GM19463 (cell line): ENCODE data around the gene ERCC2.

Experiments
- ATAC-seq: cut with Tn5 transposase; IDR thresholded peaks from one replicate; pipeline ENCODE4 v1.9.1; 2021; ENCODE audit warnings: mild to moderate bottlenecking, moderate library complexity; ENCODE audit not compliant: unreplicated experiment

Gene ERCC2

DNA sequence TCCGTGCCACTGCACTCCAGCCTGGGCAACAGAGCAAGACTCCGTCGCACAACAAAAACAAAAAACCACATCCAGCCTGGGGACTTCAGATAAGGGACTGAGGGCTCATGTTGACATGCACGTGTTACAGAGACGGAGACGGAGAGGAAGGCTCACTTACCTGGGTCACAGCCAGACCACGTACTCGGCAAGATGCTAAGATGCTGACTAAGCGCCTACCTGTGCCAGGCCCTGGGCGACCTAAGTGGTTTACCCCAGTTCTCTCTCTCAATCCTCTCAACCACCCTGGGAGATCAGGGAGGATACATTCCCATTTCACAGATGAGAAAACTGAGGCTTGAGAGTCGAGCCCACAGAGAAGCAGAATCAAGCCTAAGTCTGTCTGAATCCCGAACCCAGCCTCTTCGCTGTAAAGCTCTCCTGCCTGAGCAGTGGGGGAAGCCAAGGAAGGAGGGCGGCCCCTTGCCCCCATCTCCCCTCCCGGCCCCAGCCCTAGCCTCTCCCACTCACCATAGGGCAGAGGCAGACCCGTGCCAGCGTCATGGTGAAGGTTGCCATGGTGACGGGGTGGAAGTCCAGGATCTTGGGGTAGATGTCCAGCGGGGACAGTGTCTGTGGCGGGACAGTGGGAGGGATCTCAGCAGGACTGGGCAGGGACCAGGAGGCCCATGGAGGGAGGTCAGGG lies 13.5 kb downstream of the ERCC2 start:
- no peak for ATAC-seq

DNA sequence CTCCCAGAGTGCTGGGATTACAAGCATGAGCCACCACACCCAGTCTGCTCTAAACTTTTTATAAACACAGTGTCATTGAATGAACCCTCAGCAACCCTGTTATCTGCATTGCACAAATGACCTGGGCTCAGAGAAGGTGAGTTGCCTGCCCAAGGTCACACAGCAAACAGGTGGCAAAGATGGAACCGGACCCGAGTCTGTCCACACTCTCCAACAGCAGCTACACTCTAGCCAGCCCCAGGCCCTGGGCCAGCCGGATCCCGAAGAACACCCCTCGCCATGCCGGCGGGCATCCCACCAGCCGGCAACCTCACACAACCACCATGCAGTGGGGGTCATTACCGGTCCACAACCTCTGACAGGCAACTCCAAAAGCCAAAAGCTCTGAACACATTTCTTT lies 14.5 kb downstream of the ERCC2 start:
- ATAC-seq = no peak

DNA sequence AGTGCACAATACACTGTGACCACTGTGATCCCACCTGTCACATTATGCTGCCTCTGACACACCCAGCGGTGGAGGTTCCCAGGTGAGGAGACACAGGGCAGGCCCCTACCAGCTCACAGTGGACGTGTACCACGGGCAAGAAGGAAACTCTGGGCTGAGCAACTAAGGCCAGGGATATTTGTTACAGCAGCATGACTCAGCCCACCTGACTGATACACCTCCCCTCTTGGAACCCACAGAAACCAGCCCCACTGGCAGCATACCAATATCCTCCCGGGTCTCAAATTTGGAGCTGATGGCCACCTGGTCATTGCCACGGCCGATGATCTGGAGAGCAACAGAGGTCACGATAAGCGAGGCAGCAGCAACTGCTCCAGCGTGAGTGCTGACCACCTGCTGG lies 15.0 kb downstream of the ERCC2 start:
- ATAC-seq = no peak

DNA sequence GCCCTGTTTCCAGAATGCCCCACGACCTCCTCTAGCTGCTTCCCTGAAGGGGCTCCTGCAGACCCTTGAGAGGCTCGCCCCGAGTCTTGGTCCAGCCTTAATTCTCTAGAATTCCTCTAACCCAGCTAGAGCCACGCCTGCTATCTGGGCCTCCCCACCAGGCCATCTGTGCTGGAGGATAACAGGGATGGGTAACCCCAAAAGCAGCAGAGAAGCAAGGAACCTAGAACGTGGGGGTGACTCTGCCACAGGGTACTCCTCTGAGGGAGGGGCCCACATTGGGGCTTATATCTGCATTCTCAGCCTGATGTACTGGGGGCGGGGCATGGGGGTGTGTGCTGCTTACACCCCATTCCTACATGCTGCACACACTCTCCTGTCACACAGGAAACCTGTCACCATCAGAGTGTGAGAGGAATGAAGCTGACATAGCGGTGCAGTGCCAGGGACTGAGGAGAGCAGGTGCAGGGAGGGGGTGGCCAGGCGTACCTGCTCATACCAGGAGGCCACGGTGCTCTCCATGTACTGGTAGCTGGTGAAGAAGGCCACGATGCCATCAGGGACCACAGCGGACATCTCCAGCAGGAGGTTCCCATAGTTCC lies 16.0 kb downstream of the ERCC2 start:
- ATAC-seq = no peak

DNA sequence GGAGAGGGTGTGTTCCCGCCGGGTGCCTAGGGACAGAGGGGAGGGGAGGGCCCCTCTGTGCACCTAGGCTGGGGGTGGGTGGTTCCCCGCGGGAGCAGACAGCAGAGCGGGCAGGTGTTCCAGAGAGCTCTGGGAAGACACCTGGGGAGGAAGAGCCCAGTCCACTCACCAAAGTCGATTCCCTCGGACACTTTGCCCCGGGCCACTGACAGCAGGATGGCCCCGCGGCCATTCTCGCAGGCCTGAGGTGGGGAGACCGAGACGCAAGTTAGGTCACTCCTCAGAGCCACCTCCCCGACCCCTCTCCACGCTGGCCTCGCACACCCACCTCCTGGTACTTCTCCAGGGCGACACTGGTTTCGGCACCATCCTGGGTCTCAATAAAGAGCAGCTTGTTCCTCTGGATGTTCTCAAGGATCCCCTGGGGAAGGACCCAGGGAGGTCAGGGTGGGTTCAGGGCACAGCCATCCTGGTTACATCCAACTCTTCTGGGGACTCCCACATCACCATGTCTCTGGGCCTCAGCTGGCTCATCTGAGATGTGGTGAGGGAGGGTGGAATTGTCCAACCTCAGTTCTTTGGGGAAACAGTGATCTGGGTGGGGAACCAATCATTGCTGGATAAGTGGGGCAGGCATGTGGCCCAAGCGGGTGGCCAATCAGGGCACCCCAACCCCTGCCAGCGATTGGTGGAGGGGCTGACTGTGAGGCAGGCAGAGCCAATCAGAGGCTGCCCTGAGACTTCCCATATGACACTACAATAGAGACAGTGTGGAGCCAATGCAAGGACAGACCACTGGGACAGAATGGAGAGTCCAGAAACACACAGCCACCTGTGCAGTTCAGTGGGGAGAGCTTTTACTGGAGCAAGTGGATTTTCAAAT lies 17.2 kb downstream of the ERCC2 start:
- ATAC-seq = no peak

DNA sequence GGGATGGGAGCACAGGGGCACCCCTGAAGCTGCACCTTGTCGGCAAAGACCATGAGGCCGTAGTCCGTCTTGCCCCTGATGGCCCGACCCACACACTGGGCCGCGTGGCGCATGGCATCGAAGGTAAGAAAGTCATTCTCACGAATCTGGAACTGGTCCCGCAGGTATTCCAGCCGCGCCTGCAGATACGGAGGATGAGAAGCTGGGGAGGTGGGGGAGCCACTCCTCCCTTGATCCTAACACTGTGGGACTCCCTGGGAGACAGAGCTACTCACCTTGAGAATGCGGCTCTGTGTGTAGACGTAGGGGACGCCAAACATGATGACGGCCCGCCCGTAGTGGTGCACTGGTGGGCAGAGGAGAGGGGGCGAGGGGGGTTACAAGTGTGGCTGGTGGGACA lies 17.9 kb downstream of the ERCC2 start:
- no peak for ATAC-seq

DNA sequence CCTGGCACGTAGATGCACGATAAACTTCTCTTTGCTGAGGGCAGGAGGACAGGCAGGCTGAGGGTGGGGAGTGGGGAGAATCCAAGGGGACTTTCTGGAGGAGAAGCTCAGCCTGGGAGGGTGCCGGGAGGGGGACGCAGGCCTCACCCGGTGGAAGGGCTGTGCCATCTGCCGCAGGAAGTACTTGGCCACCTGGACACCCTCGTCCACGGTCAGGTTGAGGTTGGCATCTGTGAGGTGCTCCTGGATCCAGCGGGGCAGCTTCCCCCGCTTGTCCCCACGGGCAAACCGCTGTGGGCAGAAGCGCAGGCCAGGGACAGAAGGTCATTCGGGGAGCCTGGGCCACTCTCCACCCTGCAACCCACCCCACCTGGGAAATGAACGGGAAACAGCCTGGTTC lies 18.3 kb downstream of the ERCC2 start:
- no peak for ATAC-seq

DNA sequence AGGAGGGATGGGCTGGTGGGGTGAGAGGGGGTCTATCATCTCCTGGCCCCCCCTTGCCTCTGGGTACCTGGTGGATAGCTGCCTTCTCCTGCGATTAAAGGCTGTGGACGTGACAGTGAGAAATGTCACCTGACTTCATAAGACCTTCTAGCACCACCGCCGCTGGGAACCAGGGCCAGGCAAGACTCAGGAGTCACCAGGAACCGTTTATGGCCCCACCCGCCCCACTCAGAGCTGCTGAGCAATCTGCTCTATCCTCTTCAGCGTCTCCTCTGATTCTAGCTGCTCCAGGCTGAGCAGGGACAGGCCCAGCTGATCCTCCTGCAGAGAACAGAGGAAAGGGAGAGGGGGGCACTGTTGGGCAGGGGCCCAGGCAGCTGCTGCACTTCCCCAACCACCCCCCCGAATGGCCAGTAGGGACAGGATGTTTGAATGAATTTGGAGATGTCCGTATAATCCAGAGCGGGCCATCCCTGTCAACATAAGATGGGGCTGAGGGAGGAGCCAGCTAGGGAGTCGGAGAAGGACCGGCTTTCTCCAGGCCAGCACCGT lies 18.9 kb downstream of the ERCC2 start:
- no peak for ATAC-seq

DNA sequence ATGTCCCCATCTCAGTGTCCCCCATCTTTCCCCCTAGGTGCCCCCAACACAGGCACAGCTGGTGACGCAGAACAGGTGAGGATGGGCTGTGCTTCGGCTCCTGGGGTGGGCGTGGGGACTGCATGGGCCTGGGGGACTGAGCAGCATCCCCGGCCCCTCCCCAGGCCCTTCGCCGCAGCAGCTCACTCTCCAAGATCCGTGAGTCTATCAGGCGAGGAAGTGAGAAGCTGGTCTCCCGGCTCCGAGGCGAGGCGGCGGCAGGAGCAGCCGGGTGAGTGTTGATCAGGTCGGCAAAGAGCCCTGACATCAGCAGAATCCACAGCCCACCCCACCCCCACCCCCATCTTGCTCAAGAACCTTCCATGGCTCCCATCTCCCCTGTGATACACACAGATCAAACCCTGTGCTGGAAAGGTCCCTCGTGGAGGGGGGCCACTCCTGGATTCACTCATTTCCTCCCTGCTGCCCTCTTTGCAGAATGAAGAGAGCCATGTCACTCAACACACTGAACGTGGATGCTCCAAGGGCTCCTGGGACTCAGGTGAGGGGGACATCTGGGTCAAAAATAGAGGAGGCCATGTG lies 19.8 kb downstream of the ERCC2 start:
- no peak for ATAC-seq

DNA sequence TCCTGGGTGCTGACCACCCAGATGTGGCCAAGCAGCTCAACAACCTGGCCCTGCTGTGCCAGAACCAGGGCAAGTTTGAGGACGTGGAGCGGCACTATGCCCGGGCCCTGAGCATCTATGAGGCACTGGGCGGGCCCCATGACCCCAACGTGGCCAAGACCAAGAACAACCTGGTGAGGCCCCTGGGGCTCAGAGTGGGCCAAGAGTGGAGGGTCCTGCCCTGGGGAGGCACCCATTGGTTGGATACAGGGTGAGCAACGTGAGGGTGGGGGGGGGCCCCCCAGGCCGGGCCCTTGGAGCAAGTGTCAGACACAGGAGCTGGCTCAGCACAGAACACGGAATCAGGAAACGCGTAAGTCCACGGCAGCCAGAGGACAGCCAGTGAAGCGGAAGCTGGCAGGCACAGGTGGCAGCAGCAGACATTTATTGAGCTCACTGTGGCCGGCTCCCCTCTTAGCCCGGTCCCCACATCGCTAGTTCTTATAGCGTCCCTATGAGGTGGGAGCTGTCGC lies 20.9 kb downstream of the ERCC2 start:
- no peak for ATAC-seq

DNA sequence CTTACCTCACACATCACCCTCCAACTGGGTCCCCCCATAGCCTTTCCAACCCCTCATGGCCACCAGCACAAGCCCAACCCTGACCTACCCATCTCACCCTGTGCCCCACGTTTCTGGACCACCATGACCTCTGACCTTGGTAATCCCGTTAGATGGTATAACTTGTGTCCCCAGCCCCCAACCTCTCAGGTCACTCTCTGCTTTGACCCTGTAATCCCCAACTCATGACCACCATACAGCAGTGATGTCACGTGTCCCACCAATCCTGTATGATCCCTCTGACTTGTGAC lies 21.3 kb downstream of the ERCC2 start:
- ATAC-seq = no peak

DNA sequence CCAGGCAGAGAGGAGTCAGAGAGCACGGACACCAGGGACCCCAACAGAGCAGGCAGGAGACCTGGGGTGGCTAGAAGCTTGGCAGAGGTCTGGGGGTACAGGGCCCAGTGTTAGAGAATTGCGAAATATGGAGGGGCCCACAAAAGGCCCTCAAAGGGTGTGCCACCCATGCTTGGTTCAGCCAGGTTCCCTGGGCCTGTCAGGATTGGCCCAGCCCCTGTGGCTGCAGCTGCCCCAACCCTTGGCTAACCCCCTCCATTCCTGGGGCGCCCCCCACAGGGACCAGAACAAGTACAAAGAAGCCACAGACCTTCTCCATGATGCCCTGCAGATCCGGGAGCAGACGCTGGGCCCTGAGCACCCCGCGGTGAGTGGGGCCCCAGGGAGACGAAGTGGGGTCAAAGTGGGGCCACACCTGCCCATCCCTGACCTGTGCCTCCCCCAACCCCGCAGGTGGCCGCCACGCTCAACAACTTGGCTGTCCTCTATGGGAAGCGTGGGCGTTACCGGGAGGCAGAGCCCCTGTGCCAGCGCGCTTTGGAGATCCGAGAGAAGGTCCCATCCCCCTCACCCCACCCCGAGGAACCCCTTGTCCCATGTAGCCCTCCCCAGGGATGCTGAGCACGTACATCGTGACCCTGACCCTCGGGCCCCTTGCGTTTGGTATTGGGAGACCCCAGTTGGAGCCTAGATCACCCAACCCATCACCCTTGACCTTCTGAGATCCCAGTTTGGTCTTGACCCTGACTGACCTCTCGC lies 21.8 kb downstream of the ERCC2 start:
- no peak for ATAC-seq

DNA sequence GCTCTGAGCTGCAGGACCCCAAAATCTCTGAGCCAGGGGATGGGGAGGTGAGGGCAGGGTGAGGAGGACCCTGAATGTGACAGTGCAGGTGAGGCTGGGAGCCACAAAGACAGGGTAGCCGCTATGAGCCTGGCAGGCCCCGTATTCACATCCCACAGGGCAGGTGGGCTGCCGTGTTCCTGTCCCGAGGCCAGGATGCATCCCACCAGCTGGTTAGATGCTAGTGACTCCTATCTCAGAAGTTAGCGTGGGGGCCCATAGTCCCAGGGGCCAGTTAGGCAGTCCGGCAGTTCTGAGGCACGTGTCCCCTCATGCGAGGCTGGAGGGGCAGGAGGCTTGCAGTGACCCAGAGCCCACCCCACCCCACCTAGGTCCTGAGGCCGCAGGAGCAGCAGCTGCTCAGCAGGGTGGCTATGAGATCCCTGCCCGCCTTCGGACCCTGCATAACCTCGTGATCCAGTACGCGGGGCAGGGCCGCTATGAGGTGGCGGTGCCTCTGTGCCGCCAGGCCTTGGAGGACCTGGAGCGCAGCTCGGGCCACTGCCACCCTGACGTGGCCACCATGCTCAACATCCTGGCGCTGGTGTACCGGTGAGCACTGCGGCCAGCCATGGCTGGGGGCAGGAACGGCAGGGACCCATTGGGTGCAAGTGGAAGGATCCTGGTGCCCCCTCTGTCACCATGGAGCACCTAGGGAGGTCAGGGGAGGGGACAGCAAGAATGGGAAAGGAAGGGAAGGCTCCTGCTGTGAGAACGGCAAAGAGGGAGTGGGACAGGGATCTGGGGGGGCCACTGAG lies 22.6 kb downstream of the ERCC2 start:
- ATAC-seq = no peak

DNA sequence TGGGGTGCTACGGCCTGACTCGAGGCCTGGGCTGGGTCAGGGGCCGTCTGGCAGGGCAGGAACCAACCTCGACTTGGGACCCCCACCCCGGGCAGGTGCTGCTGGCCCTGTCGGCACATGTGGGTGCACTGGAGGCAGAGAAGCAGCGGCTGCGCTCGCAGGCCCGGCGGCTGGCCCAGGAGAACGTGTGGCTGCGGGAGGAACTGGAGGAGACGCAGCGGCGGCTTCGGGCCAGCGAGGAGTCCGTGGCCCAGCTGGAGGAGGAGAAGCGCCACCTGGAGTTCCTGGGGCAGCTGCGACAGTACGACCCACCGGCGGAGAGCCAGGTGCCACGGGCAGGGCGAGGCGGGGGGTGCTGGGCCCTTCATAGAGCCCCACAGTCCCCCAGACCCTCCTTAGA lies 23.9 kb downstream of the ERCC2 start:
- ATAC-seq = no peak

DNA sequence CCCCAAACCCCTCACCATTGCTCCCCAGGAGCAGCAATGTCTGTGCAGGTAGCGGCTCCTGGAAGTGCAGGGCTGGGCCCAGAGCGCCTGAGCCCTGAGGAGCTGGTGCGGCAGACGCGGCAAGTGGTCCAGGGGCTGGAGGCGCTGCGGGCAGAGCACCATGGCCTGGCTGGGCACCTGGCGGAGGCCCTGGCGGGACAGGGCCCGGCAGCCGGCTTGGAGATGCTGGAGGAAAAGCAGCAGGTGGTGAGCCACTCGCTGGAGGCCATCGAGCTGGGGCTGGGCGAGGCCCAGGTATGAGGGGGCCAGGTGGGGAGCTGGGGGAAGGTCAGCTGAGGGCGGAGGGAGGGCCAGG lies 24.9 kb downstream of the ERCC2 start:
- no peak for ATAC-seq

DNA sequence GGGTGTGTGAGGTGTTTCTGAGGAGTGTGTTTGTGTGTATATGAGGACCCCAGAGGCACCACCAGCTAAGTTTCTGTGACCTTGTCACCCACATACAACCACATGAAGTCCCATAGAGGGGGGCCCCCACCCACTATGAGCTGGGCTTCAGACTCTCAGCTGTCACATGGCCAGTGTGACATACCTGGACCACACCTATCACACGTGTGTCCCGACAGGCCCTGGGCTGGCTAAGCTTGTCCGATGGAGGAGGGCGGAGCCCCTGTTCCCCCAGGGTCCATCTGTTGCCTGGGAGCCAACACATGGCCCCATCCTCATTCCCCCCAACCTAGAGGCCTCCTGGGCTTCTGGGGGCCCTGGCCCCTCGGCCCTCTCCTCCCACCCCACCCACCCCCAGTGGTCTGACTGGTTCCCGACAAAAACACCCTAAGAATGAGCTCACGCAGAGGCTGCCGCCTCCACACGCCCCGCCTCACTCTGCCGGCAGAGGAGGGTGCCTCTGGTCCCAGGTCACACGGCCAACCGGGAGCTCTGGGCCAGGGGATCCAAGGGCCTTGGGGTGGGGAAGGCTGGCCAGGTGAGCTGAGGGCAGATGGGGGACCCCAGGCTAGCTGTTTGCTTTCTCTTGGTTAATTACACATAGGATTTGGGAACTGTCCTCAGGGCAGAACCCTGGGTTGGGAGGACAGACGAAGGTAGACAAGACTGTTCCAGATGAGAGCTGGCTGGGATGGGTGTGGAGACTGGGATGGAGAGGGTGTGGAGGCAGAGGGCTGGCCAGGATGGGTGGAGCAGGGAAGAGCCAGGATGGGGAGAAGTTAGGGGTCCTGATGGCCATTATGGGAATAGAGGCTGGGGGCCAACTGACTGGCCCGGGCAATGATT lies 25.5 kb downstream of the ERCC2 start:
- ATAC-seq = no peak

DNA sequence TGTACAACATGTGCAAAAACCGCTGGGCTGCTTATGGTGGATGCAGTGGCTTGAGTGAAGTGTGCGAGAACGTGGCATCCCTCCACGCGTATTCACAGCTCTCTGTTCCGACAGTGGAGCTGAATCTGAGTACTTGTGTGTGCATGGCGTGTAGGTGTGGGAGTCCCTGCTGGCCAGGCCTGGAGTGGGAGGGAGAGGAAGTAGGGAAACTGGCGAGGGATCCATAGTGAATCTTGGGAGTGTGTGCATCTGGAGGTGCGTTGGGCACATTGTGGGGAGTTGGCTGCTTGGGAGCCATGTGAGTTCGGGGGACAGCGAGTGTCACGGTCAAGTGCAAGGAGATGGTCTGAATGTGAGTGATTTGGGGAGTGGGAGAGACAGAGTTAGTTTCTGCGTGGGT lies 27.5 kb downstream of the ERCC2 start:
- no peak for ATAC-seq

DNA sequence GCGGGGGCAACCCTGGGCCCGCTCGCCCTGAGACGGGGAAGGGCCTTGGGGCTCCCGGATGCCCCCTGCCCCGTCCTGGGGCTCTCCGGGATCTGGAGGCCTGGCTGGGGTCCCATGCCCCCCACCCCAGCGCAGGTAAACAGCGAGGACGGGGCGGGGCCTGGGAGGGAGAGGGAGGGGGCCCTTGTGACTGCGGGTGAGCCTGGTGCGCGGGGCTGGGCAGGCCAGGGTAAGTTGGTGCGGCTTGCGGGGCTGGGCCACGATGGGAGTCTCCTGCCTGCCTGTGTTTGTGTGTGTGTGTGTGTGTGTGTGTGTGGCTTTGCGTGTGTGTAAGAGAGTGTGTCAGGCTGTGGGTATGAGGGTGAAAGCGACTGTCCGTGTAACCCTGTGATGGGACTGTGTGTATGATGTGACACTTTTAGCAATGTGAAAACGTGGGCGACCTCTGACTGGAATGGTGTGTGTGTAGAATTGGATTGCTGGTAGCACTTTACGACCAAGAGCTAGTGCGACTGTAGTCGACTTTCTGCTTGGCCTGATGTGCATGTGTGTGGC lies 29.4 kb downstream of the ERCC2 start:
- no peak for ATAC-seq
